Measurements from ENCODE around the gene FNBP1.
A peak's percentile ranks its signal among the peaks of the same experiment; 100 is the strongest.

The FNBP1 gene

GRCh38 chr9:129864991-129865647 is 177.9 kb downstream of the FNBP1 start:
- ChIA-PET CTCF (no interaction called here), POLR2A (interaction anchor here (0.7 kb wide), 1 partner anchor 31 kb away, joined by 3 read pairs; no protein-coding TSS in a partner anchor)
- Histone ChIP-seq H3K4me3 (ENCODE audit: low read depth, low read length) (no peak overlapping the region), H3K36me3 (ENCODE audit: control insufficient read depth in 2 of 2, insufficient read depth in 1 of 2, low read length in 2 of 2) (peaks cover 0 to 33% of the 10 kb centered on the region in 2 experiments; a peak in 2 of 3 replicates), H3K9me3 (ENCODE audit: control insufficient read depth, insufficient read depth, low read depth, low read length) (no peaks in the 10 kb centered on the region), H3K4me1 (ENCODE audit: control insufficient read depth, insufficient read depth, low read length) (no peaks in the 10 kb centered on the region), H3K27ac (ENCODE audit: extremely low read depth, low read depth, low read length) (no peak overlapping the region)
- TF ChIP-seq TRIM28 (IDR thresholded peaks at IDR 0.05; ENCODE audit: borderline replicate concordance, low read length) (no peak), ZNF426 (tag by site-specific recombination; IDR thresholded peaks at IDR 0.05) (no peak), REPIN1 (tag by site-specific recombination; IDR thresholded peaks at IDR 0.05; ENCODE audit: low read depth) (no peak), ZNF610 (tag by site-specific recombination; IDR thresholded peaks at IDR 0.05; ENCODE audit: borderline replicate concordance) (no peak), HOXD13 (CRISPR knock-in tag; IDR thresholded peaks at IDR 0.05; ENCODE audit: borderline replicate concordance) (no peak), ZNF654 (tag by site-specific recombination; IDR thresholded peaks at IDR 0.05; ENCODE audit: low read depth) (no peak), ZNF513 (tag by site-specific recombination; IDR thresholded peaks at IDR 0.05) (no peak), ZNF544 (tag by site-specific recombination; IDR thresholded peaks at IDR 0.05) (no peak), ZBTB10 (tag by site-specific recombination; IDR thresholded peaks at IDR 0.05) (no peak), ZNF362 (tag by site-specific recombination; IDR thresholded peaks at IDR 0.05) (no peak), ZNF792 (tag by site-specific recombination; IDR thresholded peaks at IDR 0.05) (no peak)

- no peak for TF ChIP-seq ZNF521 (tag by site-specific recombination; IDR thresholded peaks at IDR 0.05)
- peak; percentile 17; the same call in 1 of the 2 replicates for TF ChIP-seq OSR2 (tag by site-specific recombination; IDR thresholded peaks at IDR 0.05)
- TF ChIP-seq ZSCAN18 (tag by site-specific recombination; IDR thresholded peaks at IDR 0.05) = no peak
- TF ChIP-seq ZNF664 (tag by site-specific recombination; IDR thresholded peaks at IDR 0.05) = no peak
- peaks cover 0 to 41% of the 10 kb centered on the region in 2 experiments; a peak in 2 of 3 replicates for H3K36me3 ChIP-seq (ENCODE audit: control insufficient read depth in 2 of 2, insufficient read depth in 1 of 2, low read length in 2 of 2)
- H3K27ac ChIP-seq (ENCODE audit: extremely low read depth, low read depth, low read length) = no peak overlapping the region
- H3K4me3 ChIP-seq (ENCODE audit: low read depth, low read length) = no peak overlapping the region
- H3K4me1 ChIP-seq (ENCODE audit: control insufficient read depth, insufficient read depth, low read length) = no peaks in the 10 kb centered on the region
- CTCF ChIA-PET = interaction anchor here (0.8 to 0.9 kb wide), 2 partner anchors 19 to 22 kb away, joined by 4 to 5 read pairs; no protein-coding TSS in a partner anchor
- no peaks in the 10 kb centered on the region for H3K9me3 ChIP-seq (ENCODE audit: control insufficient read depth, insufficient read depth, low read depth, low read length)
- POLR2A ChIA-PET = interaction anchor here (0.7 kb wide), 1 partner anchor 216 kb away, joined by 5 read pairs; no protein-coding TSS in a partner anchor
Observed at GRCh38 chr9:129863059-129863690, 179.8 kb downstream of the FNBP1 start.
